ENCODE data around the gene VAMP5. TPM values are rescaled to one million over a fixed set of nuclear protein-coding genes. Genes with fewer than 3 reads are reported as not detected.
A peak's percentile ranks its signal among the peaks of the same experiment; 100 is the strongest.

The VAMP5 gene
- total and polyA plus RNA-seq, 9 of the 15 experiments (the other 6 are each of a cell fraction or from before 2014, with no cell fraction given): 0.54 to 1.9 (median 1.5) TPM; not detected in 2

DNA sequence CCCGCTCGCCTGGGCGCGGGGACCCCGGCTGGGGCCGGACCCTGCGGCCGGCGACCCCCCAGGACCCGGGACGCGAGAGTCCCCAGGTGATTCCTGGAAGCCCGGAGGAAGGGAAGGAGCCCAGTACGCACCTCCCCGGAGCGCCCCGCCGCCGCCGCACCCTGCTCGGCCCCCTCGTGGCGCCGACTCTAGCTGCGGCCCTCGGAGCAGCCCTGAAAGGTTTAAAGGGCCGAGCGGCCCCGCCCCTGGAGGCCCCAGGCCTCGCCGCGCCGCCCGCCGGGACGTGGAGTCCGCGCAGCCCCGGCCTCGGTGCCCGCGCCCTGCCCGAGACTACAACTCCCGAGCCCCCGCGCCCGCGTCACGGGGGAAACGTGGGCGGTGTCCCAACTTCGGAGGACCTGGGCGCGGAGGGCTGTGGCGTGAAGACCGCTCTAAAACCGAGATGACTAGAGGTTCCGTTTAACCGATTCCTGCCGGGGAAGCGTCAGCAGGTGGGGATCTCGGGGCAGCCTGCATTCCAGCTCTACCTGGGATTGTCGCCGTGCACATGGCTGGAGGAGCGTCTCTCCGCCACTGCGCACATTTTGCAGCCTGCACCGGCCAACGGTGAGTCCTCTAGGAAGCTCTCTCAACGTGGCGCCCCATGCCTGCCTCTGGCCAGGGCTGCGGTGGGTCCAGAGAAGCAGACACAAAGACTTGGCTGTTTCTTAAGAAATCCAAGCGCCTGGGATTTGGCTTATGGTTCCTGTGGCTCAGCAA, 18.4 kb downstream of the VAMP5 start, which contains the start of gene TMEM150A (continued):
- TF ChIP-seq MTA3 (IDR thresholded peaks at IDR 0.05; ENCODE audit: borderline replicate concordance): peak; percentile 90; the same call in 1 of the 2 replicates
- TF ChIP-seq ZFPM2 (CRISPR knock-in tag; IDR thresholded peaks at IDR 0.05): no peak
- TF ChIP-seq ZNF354B (CRISPR knock-in tag; IDR thresholded peaks at IDR 0.05): no peak
- TF ChIP-seq PHB2 (IDR thresholded peaks at IDR 0.05; ENCODE audit: low read depth): no peak
- TF ChIP-seq CBFA2T3 (IDR thresholded peaks at IDR 0.05): no peak
- no peak for TF ChIP-seq ETV6 (IDR thresholded peaks at IDR 0.05; ENCODE audit: borderline replicate concordance in 1 of 2, low read depth in 2 of 2, low read length in 1 of 2)
- no peak for TF ChIP-seq ETV6 (CRISPR knock-in tag; IDR thresholded peaks at IDR 0.05; ENCODE audit: borderline replicate concordance)
- 0 out of 2 replicates have a peak, but pooled peaks have one; percentile 18 for TF ChIP-seq ZNF431 (CRISPR knock-in tag; IDR thresholded peaks at IDR 0.05)
- no peak for TF ChIP-seq HMG20B (CRISPR knock-in tag; IDR thresholded peaks at IDR 0.05)
- no peak for TF ChIP-seq NFE2 (IDR thresholded peaks at IDR 0.05; ENCODE audit: low read depth)
- TF ChIP-seq CCNT2 (IDR thresholded peaks at IDR 0.05; ENCODE audit: borderline replicate concordance, extremely low read depth, insufficient read length, low read depth, low read length): peak; percentile 88
- TF ChIP-seq SIRT6 (IDR thresholded peaks at IDR 0.05; ENCODE audit: low read depth, low read length): no peak
- no peak for TF ChIP-seq POLR2AphosphoS2 (IDR thresholded peaks at IDR 0.05; ENCODE audit: low read length)
- TF ChIP-seq FOXK1 (CRISPR knock-in tag; IDR thresholded peaks at IDR 0.05; ENCODE audit: borderline replicate concordance): no peak
- TF ChIP-seq CCAR2 (IDR thresholded peaks at IDR 0.05; ENCODE audit: low read depth, low read length): no peak
- no peak for TF ChIP-seq RBM15 (IDR thresholded peaks at IDR 0.05; ENCODE audit: insufficient read depth, low read length)
- TF ChIP-seq OTX1 (CRISPR knock-in tag; IDR thresholded peaks at IDR 0.05): no peak
- peak; percentile 80 for TF ChIP-seq MYC (IDR thresholded peaks at IDR 0.05; ENCODE audit: low read depth, low read length)
- TF ChIP-seq MYC (CRISPR knock-in tag; IDR thresholded peaks at IDR 0.05; ENCODE audit: borderline replicate concordance, low read depth): peak; percentile 51; the same call in 1 of the 2 replicates
- TF ChIP-seq ARNT (IDR thresholded peaks at IDR 0.05): no peak
- TF ChIP-seq, protein P1, sequence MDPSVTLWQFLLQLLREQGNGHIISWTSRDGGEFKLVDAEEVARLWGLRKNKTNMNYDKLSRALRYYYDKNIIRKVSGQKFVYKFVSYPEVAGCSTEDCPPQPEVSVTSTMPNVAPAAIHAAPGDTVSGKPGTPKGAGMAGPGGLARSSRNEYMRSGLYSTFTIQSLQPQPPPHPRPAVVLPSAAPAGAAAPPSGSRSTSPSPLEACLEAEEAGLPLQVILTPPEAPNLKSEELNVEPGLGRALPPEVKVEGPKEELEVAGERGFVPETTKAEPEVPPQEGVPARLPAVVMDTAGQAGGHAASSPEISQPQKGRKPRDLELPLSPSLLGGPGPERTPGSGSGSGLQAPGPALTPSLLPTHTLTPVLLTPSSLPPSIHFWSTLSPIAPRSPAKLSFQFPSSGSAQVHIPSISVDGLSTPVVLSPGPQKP (CRISPR knock-in tag; IDR thresholded peaks at IDR 0.05): no peak
- peak; percentile 74 for TF ChIP-seq EP400 (IDR thresholded peaks at IDR 0.05)
- TF ChIP-seq NR2C1 (IDR thresholded peaks at IDR 0.05): no peak
- TF ChIP-seq NR2C1 (tag; IDR thresholded peaks at IDR 0.05): 0 out of 2 replicates have a peak, but pooled peaks have one; percentile 9
- TF ChIP-seq, protein P2, sequence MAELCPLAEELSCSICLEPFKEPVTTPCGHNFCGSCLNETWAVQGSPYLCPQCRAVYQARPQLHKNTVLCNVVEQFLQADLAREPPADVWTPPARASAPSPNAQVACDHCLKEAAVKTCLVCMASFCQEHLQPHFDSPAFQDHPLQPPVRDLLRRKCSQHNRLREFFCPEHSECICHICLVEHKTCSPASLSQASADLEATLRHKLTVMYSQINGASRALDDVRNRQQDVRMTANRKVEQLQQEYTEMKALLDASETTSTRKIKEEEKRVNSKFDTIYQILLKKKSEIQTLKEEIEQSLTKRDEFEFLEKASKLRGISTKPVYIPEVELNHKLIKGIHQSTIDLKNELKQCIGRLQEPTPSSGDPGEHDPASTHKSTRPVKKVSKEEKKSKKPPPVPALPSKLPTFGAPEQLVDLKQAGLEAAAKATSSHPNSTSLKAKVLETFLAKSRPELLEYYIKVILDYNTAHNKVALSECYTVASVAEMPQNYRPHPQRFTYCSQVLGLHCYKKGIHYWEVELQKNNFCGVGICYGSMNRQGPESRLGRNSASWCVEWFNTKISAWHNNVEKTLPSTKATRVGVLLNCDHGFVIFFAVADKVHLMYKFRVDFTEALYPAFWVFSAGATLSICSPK (IDR thresholded peaks at IDR 0.05; ENCODE audit: borderline replicate concordance): no peak
- TF ChIP-seq, protein P3, sequence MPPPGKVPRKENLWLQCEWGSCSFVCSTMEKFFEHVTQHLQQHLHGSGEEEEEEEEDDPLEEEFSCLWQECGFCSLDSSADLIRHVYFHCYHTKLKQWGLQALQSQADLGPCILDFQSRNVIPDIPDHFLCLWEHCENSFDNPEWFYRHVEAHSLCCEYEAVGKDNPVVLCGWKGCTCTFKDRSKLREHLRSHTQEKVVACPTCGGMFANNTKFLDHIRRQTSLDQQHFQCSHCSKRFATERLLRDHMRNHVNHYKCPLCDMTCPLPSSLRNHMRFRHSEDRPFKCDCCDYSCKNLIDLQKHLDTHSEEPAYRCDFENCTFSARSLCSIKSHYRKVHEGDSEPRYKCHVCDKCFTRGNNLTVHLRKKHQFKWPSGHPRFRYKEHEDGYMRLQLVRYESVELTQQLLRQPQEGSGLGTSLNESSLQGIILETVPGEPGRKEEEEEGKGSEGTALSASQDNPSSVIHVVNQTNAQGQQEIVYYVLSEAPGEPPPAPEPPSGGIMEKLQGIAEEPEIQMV (tag; conservative IDR thresholded peaks at IDR 0.05; ENCODE audit: low read depth): no peak
- TF ChIP-seq MBD2 (IDR thresholded peaks at IDR 0.05; ENCODE audit: borderline replicate concordance, low read depth): 0 out of 2 replicates have a peak, but pooled peaks have one; percentile 20

Measured in K562 (cell line).